B cell (primary cell): ENCODE measurements around the gene HIRA. TPM values are rescaled to one million over a fixed set of nuclear protein-coding genes. Genes with fewer than 3 reads are reported as not detected.

Experiments
- ATAC-seq: fragments of 200-7000 bp; cut with Tn5 transposase; one replicate; pipeline ENCODE4 v1.10.0; 2021; ENCODE audit warnings: low read depth, mild to moderate bottlenecking, moderate number of reproducible peaks, moderate library complexity
- CTCF ChIA-PET: fragments of 350-600 bp; sonication (Branson Sonifier 250); formaldehyde crosslinking; loops from one replicate; lab custom pipeline; 2021; ENCODE audit warnings: antibody characterized with exemption, inconsistent platforms; lab: Charles Lee
- POLR2A ChIA-PET: fragments of 350-600 bp; sonication (Branson Sonifier 250); formaldehyde crosslinking; loops from one replicate; lab custom pipeline; 2021; ENCODE audit warnings: antibody characterized with exemption; lab: Charles Lee
- DNase-seq: peaks from one replicate; pipeline ENCODE4 v3.0.0; 2013
- H2AFZ ChIP-seq: 2 replicates; pipeline ENCODE4 v1.6.1; 2012; ENCODE audit warnings: mild to moderate bottlenecking, low read depth, low read length; ENCODE audit not compliant: insufficient read depth, poor library complexity, severe bottlenecking
- H3K27ac ChIP-seq, 2 donors: 1 replicate in 1 of 2; 2 replicates in 1 of 2; pipeline ENCODE4 v1.5.1; 2012 to 2013; ENCODE audit warnings: low read length in 2 of 2, mild to moderate bottlenecking in 2 of 2, moderate library complexity in 1 of 2
- H3K27me3 ChIP-seq, 4 experiments: fragments of 200-600 bp in 1 of 4; sonication (generic) in 1 of 4; replicated peaks in 1 of 4; 1 replicate in 2 of 4; 2 replicates in 2 of 4; pipeline versions ENCODE4 v1.6.1 to v1.7.0; 2013 to 2016; ENCODE audit warnings: low read length in 3 of 4, mild to moderate bottlenecking in 2 of 4, mixed read lengths in 1 of 4, moderate library complexity in 1 of 4; ENCODE audit not compliant: insufficient read depth in 4 of 4, control insufficient read depth in 3 of 4; ENCODE audit errors: control extremely low read depth in 1 of 4
- H3K36me3 ChIP-seq, 2 experiments: replicated peaks in 1 of 2; 1 replicate in 1 of 2; 2 replicates in 1 of 2; pipeline versions ENCODE4 v1.6.1 to v1.7.1; 2013; ENCODE audit warnings: low read length in 1 of 2; ENCODE audit not compliant: insufficient read depth in 2 of 2, control insufficient read depth in 1 of 2; ENCODE audit errors: control extremely low read depth in 1 of 2, extremely low read depth in 1 of 2
- H3K4me1 ChIP-seq, 2 donors: fragments of 200-600 bp in 1 of 2; sonication (generic) in 1 of 2; 1 replicate in 1 of 2; 2 replicates in 1 of 2; pipeline versions ENCODE4 v1.5.1 to v1.6.1; 2013 to 2017; ENCODE audit warnings: low read length in 2 of 2; ENCODE audit not compliant: control insufficient read depth in 2 of 2, insufficient read depth in 2 of 2
- H3K4me2 ChIP-seq: replicated peaks from 2 replicates; pipeline ENCODE3; 2012; ENCODE audit warnings: mild to moderate bottlenecking, low read depth, low read length; ENCODE audit not compliant: poor library complexity, severe bottlenecking
- H3K4me3 ChIP-seq, 5 experiments: fragments of 200-600 bp in 1 of 5; sonication (generic) in 1 of 5; 1 replicate in 3 of 5; 2 replicates in 2 of 5; pipeline versions ENCODE4 v1.5.1 to v1.7.0; 2011 to 2016; ENCODE audit warnings: low read length in 4 of 5, mild to moderate bottlenecking in 4 of 5, low read depth in 2 of 5, control low read depth in 1 of 5, moderate library complexity in 1 of 5; ENCODE audit not compliant: insufficient read depth in 1 of 5; ENCODE audit errors: control extremely low read depth in 1 of 5, extremely low read depth in 1 of 5
- H3K79me2 ChIP-seq: fragments of 200-600 bp; sonication (generic); one replicate; pipeline ENCODE4 v1.6.0; 2016; ENCODE audit warnings: low read length; ENCODE audit not compliant: control insufficient read depth, insufficient read depth
- H3K9ac ChIP-seq: fragments of 200-600 bp; sonication (generic); 2 replicates; pipeline ENCODE4 v1.6.1; 2017; ENCODE audit warnings: mild to moderate bottlenecking, low read length, moderate library complexity
- H3K9me3 ChIP-seq, 3 donors: one replicate each; pipeline versions ENCODE4 v1.6.1 to v1.7.1; 2013; ENCODE audit warnings: low read length in 2 of 3; ENCODE audit not compliant: control insufficient read depth in 2 of 3, insufficient read depth in 1 of 3; ENCODE audit errors: control extremely low read depth in 1 of 3
- H4K20me1 ChIP-seq: 2 replicates; pipeline ENCODE4 v1.6.0; 2012; ENCODE audit warnings: mild to moderate bottlenecking, low read length; ENCODE audit not compliant: insufficient read depth, control insufficient read depth, poor library complexity, severe bottlenecking
- H3K27ac Mint-ChIP-seq: one replicate; pipeline ENCODE4 v1.8.0; 2021; ENCODE audit warnings: mixed read lengths
- H3K27me3 Mint-ChIP-seq: one replicate; pipeline ENCODE4 v1.8.0; 2021; ENCODE audit warnings: mixed read lengths
- H3K4me1 Mint-ChIP-seq: one replicate; pipeline ENCODE4 v1.8.0; 2021; ENCODE audit warnings: mixed read lengths
- H3K4me3 Mint-ChIP-seq: one replicate; pipeline ENCODE4 v1.8.0; 2021; ENCODE audit warnings: mixed read lengths
- H3K9me3 Mint-ChIP-seq: one replicate; pipeline ENCODE4 v1.8.0; 2022; ENCODE audit warnings: mixed read lengths; ENCODE audit not compliant: insufficient read depth
- CTCF ChIP-seq: fragments of 200-600 bp; IDR thresholded peaks from one replicate; pipeline ENCODE4 v1.8.0; 2022; ENCODE audit warnings: antibody characterized with exemption, mild to moderate bottlenecking
- EZH2 ChIP-seq: IDR thresholded peaks from 2 replicates; pipeline ENCODE4 v1.6.1; 2012; ENCODE audit warnings: borderline replicate concordance, low read depth, mild to moderate bottlenecking, moderate library complexity, low read length; ENCODE audit not compliant: insufficient read depth, poor library complexity, severe bottlenecking
- WGBS: methylation state at CpG from one replicate; pipeline ENCODE4 v1.1.5; 2013; ENCODE audit warnings: missing lambda C conversion rate; ENCODE audit not compliant: insufficient coverage; 5-methylcytosine and 5-hydroxymethylcytosine counted together
- intact Hi-C: fragments of 100-400 bp; cut with micrococcal nuclease; formaldehyde crosslinking; loops from one replicate; pipeline ENCODE4 v1.10.0; 2022
- polyA plus RNA-seq: library from polyadenylated mRNA; depleted of rRNA; stranded (reverse); fragments of >200 nt; gene quantifications from 2 replicates; pipeline ENCODE4 v1.2.3, GENCODE V29; 2012
- total RNA-seq, 2 donors: library from RNA; stranded (reverse); fragments of 120-200 nt in 1 of 2; gene quantifications; 1 replicate in 1 of 2; 2 replicates in 1 of 2; pipeline versions ENCODE4 v1.2.3 to v1.2.4, GENCODE V29; 2013 to 2022

The HIRA gene
- total and polyA plus RNA-seq, 2 donors (not counting 1 experiment from before 2014, with no cell fraction given), result 28.3 to 34.5 TPM

GRCh38 chr22:19387038-19387437 is 44.5 kb downstream of the HIRA start:
- H3K9me3 Mint-ChIP-seq, result no peaks in the 10 kb centered on the region

GRCh38 chr22:19386248-19386647 is 45.3 kb downstream of the HIRA start:
- TF ChIP-seq EZH2 (no peak), CTCF (no peak)
- no peak for DNase-seq
- no peak overlapping the region for H2AFZ ChIP-seq
- no peak for ATAC-seq
- H3K27ac Mint-ChIP-seq, result no peak overlapping the region
- H3K27me3 Mint-ChIP-seq, result no peaks in the 10 kb centered on the region
- no peak overlapping the region for H3K9ac ChIP-seq
- no peak overlapping the region for H3K4me2 ChIP-seq
- H3K4me3 Mint-ChIP-seq, result no peak overlapping the region
- intact Hi-C loops, result no loop called here
- no peaks in the 10 kb centered on the region for H3K4me1 ChIP-seq
- H4K20me1 ChIP-seq, result no peaks in the 10 kb centered on the region
- no peaks in the 10 kb centered on the region for H3K4me1 Mint-ChIP-seq
- WGBS, result 100% methylated on average over 2 of the region's 2 CpGs
- H3K9me3 ChIP-seq, result no peaks in the 10 kb centered on the region
- no peak overlapping the region for H3K27ac ChIP-seq
- CTCF ChIA-PET, result no interaction called here
- H3K36me3 ChIP-seq, result peaks cover 5 to 90% of the 10 kb centered on the region in 2 experiments
- no peaks in the 10 kb centered on the region for H3K79me2 ChIP-seq
- no peaks in the 10 kb centered on the region for H3K27me3 ChIP-seq
- H3K9me3 Mint-ChIP-seq, result no peaks in the 10 kb centered on the region
- POLR2A ChIA-PET, result no interaction called here
- no peak overlapping the region for H3K4me3 ChIP-seq

More at GRCh38 chr22:19387038-19387437, 44.5 kb downstream of the HIRA start:
- Histone ChIP-seq H3K79me2 (no peaks in the 10 kb centered on the region), H3K4me2 (no peak overlapping the region), H3K27ac (no peak overlapping the region), H2AFZ (no peak overlapping the region), H4K20me1 (no peaks in the 10 kb centered on the region), H3K9me3 (no peaks in the 10 kb centered on the region), H3K4me3 (no peak overlapping the region), H3K36me3 (peaks cover 5 to 91% of the 10 kb centered on the region in 2 experiments), H3K4me1 (no peaks in the 10 kb centered on the region), H3K9ac (no peak overlapping the region), H3K27me3 (no peaks in the 10 kb centered on the region)
- POLR2A ChIA-PET, result no interaction called here
- CTCF ChIA-PET, result no interaction called here
- intact Hi-C loops, result no loop called here
- no peak for ATAC-seq
- TF ChIP-seq CTCF (no peak), EZH2 (no peak)
- no peak for DNase-seq
- no peaks in the 10 kb centered on the region for H3K27me3 Mint-ChIP-seq
- H3K4me3 Mint-ChIP-seq, result no peak overlapping the region
- no peaks in the 10 kb centered on the region for H3K4me1 Mint-ChIP-seq
- 100% methylated on average over 1 of the region's 2 CpGs for WGBS
- H3K27ac Mint-ChIP-seq, result no peak overlapping the region
